Small intestine (tissue), 7 donors: ENCODE data around the gene TTC39C. TPM values are rescaled to one million over a fixed set of nuclear protein-coding genes. Genes with fewer than 3 reads are reported as not detected.

Source experiments
- DNase-seq, 2 donors: peaks; one replicate each; pipeline versions ENCODE4 v3.0.0 to v3.0.0-alpha.2; 2013
- FAIRE-seq: peaks from 2 replicates; lab custom pipeline; 2012; peaks lifted over from hg19 to GRCh38; lab: Jason Lieb, UNC
- H3K27ac ChIP-seq, 3 donors: one replicate each; pipeline ENCODE4 v1.5.1; 2013; ENCODE audit warnings: low read length in 2 of 3, mild to moderate bottlenecking in 2 of 3, control low read depth in 1 of 3, inconsistent platforms in 1 of 3, low read depth in 1 of 3, moderate library complexity in 1 of 3
- H3K27me3 ChIP-seq, 3 donors: one replicate each; pipeline ENCODE4 v1.6.1; 2013; ENCODE audit warnings: low read length in 3 of 3, inconsistent platforms in 1 of 3; ENCODE audit not compliant: control insufficient read depth in 3 of 3, insufficient read depth in 3 of 3
- H3K36me3 ChIP-seq, 3 donors: one replicate each; pipeline ENCODE4 v1.6.1; 2013; ENCODE audit warnings: low read length in 3 of 3, inconsistent platforms in 1 of 3, low read depth in 1 of 3, mild to moderate bottlenecking in 1 of 3, moderate library complexity in 1 of 3; ENCODE audit not compliant: control insufficient read depth in 3 of 3, insufficient read depth in 2 of 3
- H3K4me1 ChIP-seq, 3 donors: one replicate each; pipeline ENCODE4 v1.6.1; 2013; ENCODE audit warnings: low read length in 2 of 3, inconsistent platforms in 1 of 3, low read depth in 1 of 3, mild to moderate bottlenecking in 1 of 3, moderate library complexity in 1 of 3; ENCODE audit not compliant: control insufficient read depth in 3 of 3, insufficient read depth in 2 of 3
- H3K4me3 ChIP-seq, 3 donors: one replicate each; pipeline ENCODE4 v1.5.1; 2013; ENCODE audit warnings: low read length in 3 of 3, control low read depth in 1 of 3, inconsistent platforms in 1 of 3, low read depth in 1 of 3, mild to moderate bottlenecking in 1 of 3, moderate library complexity in 1 of 3
- H3K9me3 ChIP-seq, 2 donors: one replicate each; pipeline ENCODE4 v1.6.1; 2013; ENCODE audit warnings: low read depth in 1 of 2, low read length in 1 of 2; ENCODE audit not compliant: control insufficient read depth in 2 of 2, insufficient read depth in 1 of 2
- WGBS, 3 donors: extraction: QIAGEN DNeasy Blood & Tissue Kit; methylation state at CpG; one replicate each; pipeline ENCODE4 v1.1.7; 2013; 5-methylcytosine and 5-hydroxymethylcytosine counted together
- polyA plus RNA-seq, 4 donors: library from polyadenylated mRNA; stranded (reverse) in 3 of 4; unstranded in 1 of 4; fragments of 200-250 nt in 3 of 4; fragments of 120-200 nt in 1 of 4; gene quantifications; one replicate each; pipeline versions ENCODE4 v1.2.1 to v1.2.3, GENCODE V29; 2013
- donor health status: healthy with polysubstance abuse.
- donor health status: control.
- donor health status: control.
- donor health status: Bipolar disorder and iron deficiency.
- donor health status: healthy.

Gene TTC39C
- polyA plus RNA-seq, 4 donors: 4.9 to 10.3 (median 8.1) TPM

DNA sequence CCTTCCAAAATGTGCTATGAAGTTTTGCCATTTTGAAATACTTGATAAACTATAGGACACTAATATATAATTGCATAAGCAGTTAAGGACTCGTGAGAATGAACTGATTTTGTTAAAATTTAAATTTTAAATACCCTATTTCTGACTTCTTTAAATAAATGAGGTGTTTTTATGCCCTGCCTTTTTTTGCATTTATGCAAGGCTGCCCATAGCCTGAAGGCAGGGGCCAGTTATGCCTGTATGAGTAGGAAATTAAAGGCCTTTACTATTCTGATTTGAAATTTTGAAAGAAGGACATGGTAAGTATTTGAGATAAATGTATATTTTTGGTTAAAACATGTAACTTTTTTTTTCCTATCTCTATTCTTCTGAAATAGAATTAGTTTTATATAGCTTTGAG lies 33.7 kb downstream of the TTC39C start:
- DNase-seq (no peak), FAIRE-seq (no peak)
- no peaks in the 10 kb centered on the region for H3K27me3 ChIP-seq
- H3K27ac ChIP-seq: no peak overlapping the region
- WGBS, 3 donors: 86 to 92% (median 87%) methylated on average over 1 of the region's 1 CpG
- peaks cover 5 to 10% (median 7%) of the 10 kb centered on the region in 3 donors for H3K4me1 ChIP-seq
- H3K36me3 ChIP-seq: peaks cover 0 to 2% (median 0%) of the 10 kb centered on the region in 3 donors
- peaks cover 0 to 2% of the 10 kb centered on the region in 2 donors for H3K9me3 ChIP-seq
- H3K4me3 ChIP-seq: no peak overlapping the region

DNA sequence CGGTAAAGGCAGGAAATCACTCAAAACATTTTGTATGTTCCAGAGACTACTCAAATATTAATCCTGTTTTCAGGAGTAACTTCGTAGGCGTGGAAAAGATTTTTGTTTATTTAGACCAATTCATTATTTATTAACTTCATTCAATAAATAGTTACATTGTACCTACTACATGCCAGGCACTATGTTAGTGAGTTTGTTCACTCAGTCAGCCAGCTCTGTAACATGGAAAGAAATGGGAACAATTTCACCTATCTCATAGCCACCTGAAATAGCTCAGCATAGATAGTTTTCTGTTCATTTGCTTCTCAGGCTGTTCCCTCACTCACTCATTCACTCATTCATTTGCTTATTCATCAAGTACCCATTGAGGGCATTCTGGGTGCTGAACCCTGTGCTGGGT lies 34.6 kb downstream of the TTC39C start:
- H3K27me3 ChIP-seq: no peaks in the 10 kb centered on the region
- 69 to 77% (median 71%) methylated on average over 3 of the region's 3 CpGs for WGBS, 3 donors
- H3K4me3 ChIP-seq: no peak overlapping the region
- H3K36me3 ChIP-seq: peaks cover 0 to 2% (median 0%) of the 10 kb centered on the region in 3 donors
- no peak for FAIRE-seq
- H3K4me1 ChIP-seq: peaks cover 5 to 10% (median 7%) of the 10 kb centered on the region in 3 donors
- H3K9me3 ChIP-seq: peaks cover 0 to 2% of the 10 kb centered on the region in 2 donors
- H3K27ac ChIP-seq: no peak overlapping the region
- no peak for DNase-seq

DNA sequence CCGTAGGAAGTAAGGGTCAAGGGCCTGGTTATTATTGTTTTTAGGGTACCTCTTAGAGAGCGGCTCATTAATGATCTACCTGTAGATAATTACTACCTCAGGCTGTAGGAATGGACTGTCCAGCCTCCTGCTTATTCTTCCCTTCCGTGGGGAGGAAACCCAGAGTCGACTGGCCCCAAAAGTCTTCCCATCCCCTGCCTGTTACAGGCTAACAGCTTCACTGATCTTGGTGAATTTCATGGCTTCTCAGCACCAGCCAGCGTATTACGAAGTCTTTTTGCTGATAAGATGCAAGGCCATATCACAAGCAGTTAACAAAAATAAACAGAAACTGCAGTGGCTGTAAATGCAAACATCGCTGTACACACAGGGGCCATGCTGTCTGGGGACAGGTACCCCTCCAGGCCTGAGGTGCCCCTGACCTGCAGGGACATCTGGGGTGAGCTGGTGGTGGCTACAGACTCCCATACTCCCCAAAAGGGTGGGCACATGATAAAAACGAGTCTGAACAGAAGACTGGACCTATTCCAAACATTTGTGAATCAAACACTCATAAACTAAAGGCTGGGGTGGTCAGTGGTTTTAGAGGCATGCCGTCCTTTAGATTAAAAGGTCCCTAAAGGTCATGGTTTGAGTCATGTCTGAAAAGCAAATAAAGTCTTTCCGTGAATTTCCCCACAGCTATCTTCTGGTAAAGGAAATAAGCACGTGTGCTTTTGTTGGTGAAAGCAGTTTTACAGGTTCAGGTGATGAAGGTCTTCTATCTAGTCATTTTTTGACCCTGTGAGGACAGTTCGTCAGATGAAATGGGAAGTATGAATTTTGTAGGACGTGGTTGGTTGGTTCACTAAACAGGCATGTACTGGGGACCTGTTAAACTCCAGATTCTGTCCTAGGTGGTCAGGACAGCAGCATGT lies 36.7 kb downstream of the TTC39C start:
- WGBS, 3 donors: 24 to 56% (median 37%) methylated on average over 13 of the region's 13 CpGs
- DNase-seq: peak; percentile 25 to 65
- H3K9me3 ChIP-seq: peaks cover 0 to 2% of the 10 kb centered on the region in 2 donors
- H3K4me1 ChIP-seq: peaks cover 5 to 12% (median 7%) of the 10 kb centered on the region in 3 donors
- H3K27ac ChIP-seq: peak overlapping the region in 2 of 3 donors; percentile 12 to 64
- no peak for FAIRE-seq
- no peaks in the 10 kb centered on the region for H3K36me3 ChIP-seq
- no peaks in the 10 kb centered on the region for H3K27me3 ChIP-seq
- H3K4me3 ChIP-seq: no peak overlapping the region

DNA sequence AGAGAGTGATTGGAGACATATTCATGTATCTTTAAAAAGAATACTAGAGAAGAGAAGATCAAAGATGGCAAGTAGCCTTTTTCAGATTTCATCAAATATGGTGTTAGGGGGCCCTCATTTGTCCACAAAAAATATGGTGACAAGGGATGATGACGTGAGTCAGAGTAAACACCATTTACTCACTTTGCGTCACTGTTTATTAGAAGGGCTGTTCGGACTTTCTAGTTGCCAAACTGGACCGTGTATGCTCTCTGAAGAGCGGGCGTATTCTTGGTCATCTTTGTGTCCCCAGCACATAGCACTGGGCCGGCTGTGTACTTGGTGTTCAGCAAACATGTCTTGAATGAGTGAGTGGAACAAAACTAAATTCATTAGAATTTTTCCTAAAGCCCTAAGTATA lies 37.5 kb downstream of the TTC39C start:
- DNase-seq (no peak), FAIRE-seq (no peak)
- peaks cover 0 to 2% of the 10 kb centered on the region in 2 donors for H3K9me3 ChIP-seq
- peaks cover 5 to 12% (median 7%) of the 10 kb centered on the region in 3 donors for H3K4me1 ChIP-seq
- no peaks in the 10 kb centered on the region for H3K36me3 ChIP-seq
- H3K27me3 ChIP-seq: no peaks in the 10 kb centered on the region
- H3K27ac ChIP-seq: no peak overlapping the region
- H3K4me3 ChIP-seq: no peak overlapping the region
- WGBS, 3 donors: 79 to 91% (median 88%) methylated on average over 7 of the region's 7 CpGs

DNA sequence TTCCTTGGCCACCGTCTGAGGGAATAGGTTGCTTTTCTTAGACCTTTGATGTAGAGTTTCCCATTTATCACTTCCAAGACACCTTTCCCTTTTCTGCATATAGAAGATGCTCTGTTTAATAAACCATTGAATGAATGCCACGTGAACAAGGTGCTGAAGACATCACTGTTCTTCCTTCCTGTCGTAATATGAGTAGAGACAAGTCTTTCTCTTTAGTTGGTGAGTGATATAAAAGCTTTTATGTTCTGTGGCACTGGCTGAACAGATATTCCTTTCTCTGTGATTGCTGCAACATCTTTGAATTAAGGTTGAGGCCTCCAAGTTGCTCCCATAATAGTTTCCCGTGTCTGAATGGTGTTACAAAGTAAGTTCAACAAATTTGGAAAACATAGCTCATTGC lies 38.7 kb downstream of the TTC39C start:
- 74 to 81% (median 79%) methylated on average over 4 of the region's 4 CpGs for WGBS, 3 donors
- peaks cover 5 to 12% (median 7%) of the 10 kb centered on the region in 3 donors for H3K4me1 ChIP-seq
- H3K36me3 ChIP-seq: no peaks in the 10 kb centered on the region
- peaks cover 0 to 2% of the 10 kb centered on the region in 2 donors for H3K9me3 ChIP-seq
- H3K27ac ChIP-seq: no peak overlapping the region
- FAIRE-seq: no peak
- H3K4me3 ChIP-seq: no peak overlapping the region
- no peak for DNase-seq
- no peaks in the 10 kb centered on the region for H3K27me3 ChIP-seq

DNA sequence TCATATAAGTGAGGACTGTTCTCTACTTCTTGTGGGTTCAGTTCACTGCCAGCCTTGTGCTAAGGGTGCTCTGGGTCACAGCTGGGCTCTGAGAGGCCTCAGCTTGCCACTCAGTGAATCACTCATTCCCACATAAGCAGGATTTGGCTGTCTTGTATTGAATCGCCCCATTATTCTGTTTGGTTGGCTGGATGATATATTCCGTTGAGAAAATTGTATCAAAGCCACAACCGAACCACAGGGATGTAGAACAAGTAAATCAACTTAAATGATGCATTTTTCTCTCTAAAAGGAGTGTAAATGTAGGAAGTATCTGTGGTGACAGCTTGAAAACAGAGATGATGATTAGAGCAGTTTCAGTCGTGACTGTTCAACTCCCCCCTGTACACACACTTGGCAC lies 39.6 kb downstream of the TTC39C start:
- 71 to 84% (median 74%) methylated on average over 4 of the region's 4 CpGs for WGBS, 3 donors
- no peak for FAIRE-seq
- Histone ChIP-seq H3K36me3 (no peaks in the 10 kb centered on the region), H3K4me3 (no peak overlapping the region), H3K4me1 (peaks cover 5 to 12% (median 7%) of the 10 kb centered on the region in 3 donors), H3K9me3 (peaks cover 0 to 2% of the 10 kb centered on the region in 2 donors), H3K27ac (no peak overlapping the region), H3K27me3 (no peaks in the 10 kb centered on the region)
- DNase-seq: no peak

DNA sequence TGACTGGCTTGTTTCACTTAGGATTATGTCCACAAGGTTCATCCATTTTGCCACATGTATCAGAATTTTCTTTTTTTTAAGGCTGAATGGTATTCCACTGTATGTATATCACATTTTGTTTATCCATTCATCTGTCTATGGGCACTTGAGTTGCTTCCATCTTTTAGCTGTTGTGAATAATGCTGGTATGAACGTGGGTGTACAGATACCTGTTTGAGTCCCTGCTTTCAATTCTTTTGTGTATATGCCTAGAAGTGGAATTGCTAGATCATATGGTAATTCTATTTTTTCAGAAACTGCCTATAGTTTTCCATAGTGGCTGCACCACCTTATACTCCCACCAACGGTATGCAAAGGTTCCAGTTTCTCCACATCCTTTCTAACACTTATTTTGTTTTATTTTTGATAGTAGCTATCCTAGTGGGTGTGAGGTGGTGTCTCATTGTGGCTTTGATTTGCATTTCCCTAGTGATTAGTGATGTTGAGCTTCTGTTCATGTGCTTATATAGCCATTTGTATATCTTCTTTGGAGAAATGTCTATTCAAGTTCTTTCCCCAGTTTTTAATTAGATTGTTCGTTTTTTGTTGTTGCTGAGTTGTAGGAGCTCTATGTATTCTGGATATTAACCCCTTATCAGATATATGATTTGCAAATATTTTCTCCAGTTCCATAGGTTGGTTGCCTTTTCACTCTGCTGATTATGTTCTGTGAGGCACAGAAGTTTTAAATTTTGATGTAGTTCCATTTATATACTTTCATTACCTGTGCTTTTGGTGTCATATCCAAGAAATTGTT lies 40.7 kb downstream of the TTC39C start:
- no peaks in the 10 kb centered on the region for H3K36me3 ChIP-seq
- FAIRE-seq (no peak), DNase-seq (no peak)
- no peaks in the 10 kb centered on the region for H3K27me3 ChIP-seq
- H3K27ac ChIP-seq: no peak overlapping the region
- 59 to 73% (median 66%) methylated on average over 3 of the region's 3 CpGs for WGBS, 3 donors
- no peak overlapping the region for H3K4me3 ChIP-seq
- H3K9me3 ChIP-seq: no peaks in the 10 kb centered on the region
- peaks cover 4 to 12% (median 5%) of the 10 kb centered on the region in 3 donors for H3K4me1 ChIP-seq

DNA sequence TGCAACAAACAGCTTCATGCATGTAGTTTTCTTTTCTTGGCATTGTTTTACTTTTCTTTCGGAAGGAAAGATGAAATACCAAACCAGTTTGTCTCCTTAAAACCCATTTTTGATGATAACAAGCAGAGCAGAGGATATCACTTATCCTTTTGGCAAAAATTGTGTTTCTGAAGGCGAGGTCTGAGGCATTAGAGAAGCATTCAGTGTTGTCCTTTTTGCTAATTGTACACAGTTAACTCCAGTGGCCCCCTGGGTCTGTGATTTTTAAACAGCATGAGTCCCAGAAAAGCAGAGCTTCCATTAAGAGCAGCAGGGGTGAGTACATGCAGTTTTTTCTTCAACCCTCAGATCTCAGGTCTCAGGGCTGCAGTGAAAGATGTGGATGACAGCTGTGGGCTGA lies 41.3 kb downstream of the TTC39C start:
- H3K4me3 ChIP-seq: no peak overlapping the region
- no peak for FAIRE-seq
- H3K36me3 ChIP-seq: no peaks in the 10 kb centered on the region
- no peaks in the 10 kb centered on the region for H3K9me3 ChIP-seq
- peaks cover 2 to 11% (median 4%) of the 10 kb centered on the region in 3 donors for H3K4me1 ChIP-seq
- no peak overlapping the region for H3K27ac ChIP-seq
- DNase-seq: no peak
- WGBS, 3 donors: 64 to 88% (median 79%) methylated on average over 2 of the region's 2 CpGs
- H3K27me3 ChIP-seq: no peaks in the 10 kb centered on the region
